ENCODE results near the gene AUTS2. TPM values are rescaled to one million over a fixed set of nuclear protein-coding genes. Genes with fewer than 3 reads are reported as not detected.

The AUTS2 gene
- total RNA-seq, 2 experiments from 2014 or later, result 2.4 to 3.0 TPM

GRCh38 chr7:69939317-69939716 lies 341.0 kb downstream of the AUTS2 start:
- Mint-ChIP-seq H3K4me3 (no peak overlapping the region), H3K4me1 (peaks cover 13% of the 10 kb centered on the region), H3K27me3 (no peaks in the 10 kb centered on the region), H3K9me3 (ENCODE audit: low read depth) (no peaks in the 10 kb centered on the region), H3K27ac (no peak overlapping the region), H3K36me3 (ENCODE audit: low read depth) (no peaks in the 10 kb centered on the region)
- CTCF ChIA-PET, result no interaction called here
- ATAC-seq (no peak), DNase-seq (no peak)
- POLR2A ChIA-PET, result no interaction called here
- intact Hi-C loops (cut with DNase I, micrococcal nuclease), result no loop called here

- ATAC-seq (no peak), DNase-seq (no peak)
- Mint-ChIP-seq H3K4me1 (peaks cover 13% of the 10 kb centered on the region), H3K27ac (no peak overlapping the region), H3K36me3 (ENCODE audit: low read depth) (no peaks in the 10 kb centered on the region), H3K4me3 (no peak overlapping the region), H3K9me3 (ENCODE audit: low read depth) (no peaks in the 10 kb centered on the region), H3K27me3 (no peaks in the 10 kb centered on the region)
- intact Hi-C loops (cut with DNase I, micrococcal nuclease), result no loop called here
- ChIA-PET CTCF (interaction anchor here (0.7 to 1.4 kb wide), 2 partner anchors 13 to 22 kb away, joined by 3 to 6 read pairs; no protein-coding TSS in a partner anchor), POLR2A (no interaction called here)
These were observed 342.9 kb downstream of the AUTS2 start for GRCh38 chr7:69941077-69941651.

GRCh38 chr7:69942573-69942972 lies 344.3 kb downstream of the AUTS2 start:
- Mint-ChIP-seq H3K9me3 (ENCODE audit: low read depth) (no peaks in the 10 kb centered on the region), H3K27me3 (no peaks in the 10 kb centered on the region), H3K27ac (no peak overlapping the region), H3K36me3 (ENCODE audit: low read depth) (no peaks in the 10 kb centered on the region), H3K4me1 (peaks cover 13% of the 10 kb centered on the region), H3K4me3 (no peak overlapping the region)
- no peak for ATAC-seq
- DNase-seq, result no peak
- ChIA-PET POLR2A (no interaction called here), CTCF (interaction anchor here (0.7 kb wide), 1 partner anchor 15 kb away, joined by 3 read pairs; no protein-coding TSS in a partner anchor)
- intact Hi-C loops (cut with DNase I, micrococcal nuclease), result no loop called here

- ATAC-seq, result no peak
- no peak overlapping the region for H3K27ac Mint-ChIP-seq
- intact Hi-C loops (cut with DNase I, micrococcal nuclease), result no loop called here
- POLR2A ChIA-PET, result no interaction called here
- no peak for DNase-seq
- H3K36me3 Mint-ChIP-seq (ENCODE audit: low read depth), result no peaks in the 10 kb centered on the region
- CTCF ChIA-PET, result no interaction called here
- no peaks in the 10 kb centered on the region for H3K9me3 Mint-ChIP-seq (ENCODE audit: low read depth)
- H3K27me3 Mint-ChIP-seq, result no peaks in the 10 kb centered on the region
- H3K4me1 Mint-ChIP-seq, result no peaks in the 10 kb centered on the region
- H3K4me3 Mint-ChIP-seq, result no peak overlapping the region
These were observed 348.6 kb downstream of the AUTS2 start for GRCh38 chr7:69946901-69947300.

- POLR2A ChIA-PET, result no interaction called here
These were observed 349.7 kb downstream of the AUTS2 start for GRCh38 chr7:69947998-69948397.

GRCh38 chr7:69949122-69949521 lies 350.8 kb downstream of the AUTS2 start:
- ChIA-PET CTCF (interaction anchor here (0.6 kb wide), 1 partner anchor 106 kb away, joined by 3 read pairs; no protein-coding TSS in a partner anchor), POLR2A (no interaction called here)
- no peak for DNase-seq
- Mint-ChIP-seq H3K9me3 (ENCODE audit: low read depth) (no peaks in the 10 kb centered on the region), H3K4me1 (peaks cover 6% of the 10 kb centered on the region), H3K36me3 (ENCODE audit: low read depth) (no peaks in the 10 kb centered on the region), H3K4me3 (no peak overlapping the region), H3K27ac (no peak overlapping the region), H3K27me3 (no peaks in the 10 kb centered on the region)
- no peak for ATAC-seq
- intact Hi-C loops (cut with DNase I, micrococcal nuclease), result no loop called here

More at GRCh38 chr7:69947998-69948397, 349.7 kb downstream of the AUTS2 start:
- Mint-ChIP-seq H3K4me3 (no peak overlapping the region), H3K27me3 (no peaks in the 10 kb centered on the region), H3K4me1 (peaks cover 2% of the 10 kb centered on the region), H3K9me3 (ENCODE audit: low read depth) (no peaks in the 10 kb centered on the region), H3K36me3 (ENCODE audit: low read depth) (no peaks in the 10 kb centered on the region), H3K27ac (no peak overlapping the region)
- ATAC-seq (no peak), DNase-seq (no peak)
- intact Hi-C loops (cut with DNase I, micrococcal nuclease), result no loop called here
- CTCF ChIA-PET, result interaction anchor here (0.6 kb wide), 1 partner anchor 104 kb away, joined by 3 read pairs; no protein-coding TSS in a partner anchor

- no peak overlapping the region for H3K4me3 Mint-ChIP-seq
- DNase-seq, result no peak
- POLR2A ChIA-PET, result no interaction called here
- H3K27ac Mint-ChIP-seq, result no peak overlapping the region
- ATAC-seq, result no peak
- peaks cover 6% of the 10 kb centered on the region for H3K4me1 Mint-ChIP-seq
- intact Hi-C loops (cut with DNase I, micrococcal nuclease), result no loop called here
- H3K9me3 Mint-ChIP-seq (ENCODE audit: low read depth), result no peaks in the 10 kb centered on the region
- H3K27me3 Mint-ChIP-seq, result no peaks in the 10 kb centered on the region
- CTCF ChIA-PET, result no interaction called here
- no peaks in the 10 kb centered on the region for H3K36me3 Mint-ChIP-seq (ENCODE audit: low read depth)
These were observed 353.2 kb downstream of the AUTS2 start for GRCh38 chr7:69951458-69951857.

GRCh38 chr7:69953136-69954067 lies 355.1 kb downstream of the AUTS2 start:
- CTCF ChIA-PET, result interaction anchor here (1.1 to 1.9 kb wide), 4 partner anchors 9 to 89 kb away, joined by 3 to 6 read pairs (median 4); no protein-coding TSS in a partner anchor
- Mint-ChIP-seq H3K27me3 (no peaks in the 10 kb centered on the region), H3K4me1 (peaks cover 6% of the 10 kb centered on the region), H3K27ac (no peak overlapping the region), H3K36me3 (ENCODE audit: low read depth) (no peaks in the 10 kb centered on the region), H3K4me3 (no peak overlapping the region), H3K9me3 (ENCODE audit: low read depth) (no peaks in the 10 kb centered on the region)
- DNase-seq (no peak), ATAC-seq (no peak)
- POLR2A ChIA-PET, result no interaction called here
- intact Hi-C loops (cut with DNase I, micrococcal nuclease), result no loop called here

GRCh38 chr7:69956541-69956940 lies 358.3 kb downstream of the AUTS2 start:
- DNase-seq, result no peak
- Mint-ChIP-seq H3K27ac (no peak overlapping the region), H3K4me1 (peaks cover 6% of the 10 kb centered on the region), H3K4me3 (no peak overlapping the region), H3K36me3 (ENCODE audit: low read depth) (no peaks in the 10 kb centered on the region), H3K9me3 (ENCODE audit: low read depth) (no peaks in the 10 kb centered on the region), H3K27me3 (no peaks in the 10 kb centered on the region)
- ChIA-PET POLR2A (no interaction called here), CTCF (no interaction called here)
- no peak for ATAC-seq
- intact Hi-C loops (cut with DNase I, micrococcal nuclease), result no loop called here

- Mint-ChIP-seq H3K9me3 (ENCODE audit: low read depth) (no peaks in the 10 kb centered on the region), H3K4me3 (no peak overlapping the region), H3K4me1 (peaks cover 10% of the 10 kb centered on the region), H3K27ac (no peak overlapping the region), H3K27me3 (no peaks in the 10 kb centered on the region), H3K36me3 (ENCODE audit: low read depth) (no peaks in the 10 kb centered on the region)
- ATAC-seq (no peak), DNase-seq (no peak)
- ChIA-PET CTCF (no interaction called here), POLR2A (no interaction called here)
- intact Hi-C loops (cut with DNase I, micrococcal nuclease), result no loop called here
These were observed 359.4 kb downstream of the AUTS2 start for GRCh38 chr7:69957661-69958060.

- ChIA-PET POLR2A (no interaction called here), CTCF (interaction anchor here (0.7 kb wide), 1 partner anchor 25 kb away, joined by 3 read pairs; no protein-coding TSS in a partner anchor)
- DNase-seq, result no peak
- Mint-ChIP-seq H3K27ac (no peak overlapping the region), H3K4me3 (no peak overlapping the region), H3K9me3 (ENCODE audit: low read depth) (no peaks in the 10 kb centered on the region), H3K27me3 (no peaks in the 10 kb centered on the region), H3K36me3 (ENCODE audit: low read depth) (no peaks in the 10 kb centered on the region), H3K4me1 (peaks cover 9% of the 10 kb centered on the region)
- intact Hi-C loops (cut with DNase I, micrococcal nuclease), result no loop called here
- ATAC-seq, result no peak
These were observed 361.7 kb downstream of the AUTS2 start for GRCh38 chr7:69959789-69960499.
